NCI-H2196 treated with DMSO at 0.1 percent for 48 hours (cell line): ENCODE results near the gene TMEM186.
"Not testable (repeated sequence)": the region's sequence is repeated elsewhere in the genome, so short reads cannot be mapped to it uniquely, and the experiment has no call there.

Experiments
- DNase-seq: peaks from one replicate; lab custom pipeline; 2025; ENCODE audit not compliant: unreplicated experiment; lab: John Stamatoyannopoulos, UW

The TMEM186 gene, protein sequence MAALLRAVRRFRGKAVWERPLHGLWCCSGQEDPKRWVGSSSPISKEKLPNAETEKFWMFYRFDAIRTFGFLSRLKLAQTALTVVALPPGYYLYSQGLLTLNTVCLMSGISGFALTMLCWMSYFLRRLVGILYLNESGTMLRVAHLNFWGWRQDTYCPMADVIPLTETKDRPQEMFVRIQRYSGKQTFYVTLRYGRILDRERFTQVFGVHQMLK

DNA sequence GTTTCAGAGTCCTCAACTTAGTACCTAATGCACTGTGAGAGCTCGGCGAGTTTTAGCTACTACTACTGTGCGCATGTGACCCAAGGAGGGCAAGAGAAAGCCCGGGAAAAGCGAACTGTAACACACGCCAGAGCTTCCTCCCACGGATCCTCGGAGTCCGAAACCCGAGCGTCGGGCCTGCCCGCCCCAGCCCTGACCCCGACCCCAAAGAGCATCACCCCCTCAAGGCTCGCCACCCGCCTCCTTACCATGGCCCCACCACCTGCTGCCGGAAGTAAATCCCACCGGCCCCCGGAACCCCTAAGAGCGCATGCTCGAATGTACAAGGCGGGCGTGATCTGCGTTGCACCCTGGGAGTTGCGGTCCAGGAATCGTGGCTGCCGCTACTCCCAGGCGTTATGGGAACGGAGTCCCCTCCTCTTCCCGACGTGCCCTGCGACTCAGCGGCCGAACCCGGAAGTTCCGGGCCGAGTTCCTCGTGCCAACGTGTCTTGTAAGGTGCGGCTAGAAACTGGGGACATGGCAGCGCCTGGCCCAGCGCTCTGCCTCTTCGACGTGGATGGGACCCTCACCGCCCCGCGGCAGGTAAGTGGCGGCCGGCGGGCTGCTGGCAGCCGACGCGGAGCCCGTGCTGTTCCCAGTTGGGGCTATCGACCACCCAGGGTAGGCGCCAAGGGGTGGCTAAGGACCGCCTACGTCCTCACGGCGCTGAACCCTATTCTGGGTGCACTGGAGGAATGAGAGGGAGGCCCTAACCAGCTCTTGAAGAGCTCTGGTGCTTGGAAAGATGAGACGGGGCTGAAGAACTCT lies at the start of gene TMEM186, which contains the start of gene PMM2:
TMEM186 (minus strand) TSS at position 276 of the 810 bp plus-strand sequence; CDS start at position 251, 25 bp downstream.
PMM2 (plus strand) TSS at position 476 of the 810 bp plus-strand sequence; CDS start at position 520, 44 bp downstream.
- peak; percentile 90 for DNase-seq

GRCh38 chr16:8847145-8847544 lies 49.7 kb upstream of the TMEM186 start:
- DNase-seq: no peak

DNA sequence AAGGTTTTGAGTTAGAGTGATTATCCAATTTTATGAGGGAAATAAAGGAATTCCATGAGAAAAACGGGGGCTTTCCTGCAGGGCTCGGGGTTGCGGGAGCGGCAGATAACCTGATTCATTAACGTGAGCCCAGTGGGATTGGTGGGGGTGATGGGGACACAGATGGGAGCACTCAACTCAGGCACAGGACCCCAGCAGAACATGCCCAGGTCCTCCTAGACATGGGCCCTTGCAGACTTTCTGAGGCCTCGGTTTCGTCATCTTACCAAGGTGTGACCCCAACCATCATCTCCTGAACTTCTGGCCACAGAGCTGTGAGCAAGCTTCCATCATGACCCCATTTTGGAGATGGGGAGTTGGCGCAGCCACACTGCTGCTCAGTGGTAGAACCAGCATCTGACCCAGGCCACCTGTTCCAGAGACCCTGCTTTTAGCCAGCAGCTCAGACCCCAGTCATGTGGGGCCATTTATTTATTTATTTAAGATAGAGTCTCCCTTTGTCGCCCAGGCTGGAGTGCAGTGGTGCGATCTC lies 49.0 kb upstream of the TMEM186 start:
- no peak for DNase-seq

GRCh38 chr16:8845699-8846298 lies 48.4 kb upstream of the TMEM186 start:
- no peak for DNase-seq

DNA sequence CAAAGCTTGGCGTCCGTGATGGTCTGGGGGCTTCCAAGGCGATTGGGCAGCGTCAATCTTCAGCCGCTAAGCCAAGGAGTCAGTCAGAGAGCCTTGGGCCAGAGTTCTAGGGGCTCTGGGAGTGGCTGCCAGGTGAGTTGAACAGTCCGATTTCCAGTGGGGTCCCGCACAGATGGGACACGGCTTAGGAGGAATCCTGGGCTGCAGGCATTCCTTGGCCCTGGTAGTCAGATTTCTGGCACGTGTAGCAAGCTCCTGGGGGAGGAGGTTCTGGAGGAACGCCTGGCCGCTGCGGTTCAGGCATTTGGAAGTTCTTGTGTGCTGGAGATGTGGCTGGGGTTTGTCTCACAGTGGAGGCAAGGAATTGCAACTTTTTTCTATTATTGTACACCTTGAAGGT lies 45.9 kb upstream of the TMEM186 start:
- not testable (repeated sequence) for DNase-seq

- DNase-seq: not testable (repeated sequence)
Observed at GRCh38 chr16:8842016-8842415, 44.6 kb upstream of the TMEM186 start.

DNA sequence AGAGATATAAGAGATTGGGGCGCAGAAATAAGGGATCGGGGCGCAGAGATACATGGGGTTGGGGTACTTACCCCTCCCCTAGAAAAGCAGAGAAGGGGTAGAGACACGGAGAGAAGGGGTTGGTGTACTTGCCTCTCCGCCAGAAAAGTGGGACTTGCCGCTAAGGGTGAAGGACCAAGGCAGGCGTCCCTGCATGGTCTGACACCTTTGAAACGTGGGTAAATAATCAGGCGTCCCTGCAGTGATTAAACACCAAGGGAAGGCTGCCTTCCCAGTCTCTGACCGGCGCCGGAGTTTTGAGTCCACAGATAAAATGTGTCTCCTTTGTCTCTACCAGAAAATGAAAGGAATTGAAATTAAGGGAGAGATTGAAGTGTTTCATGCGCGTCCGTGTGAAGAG lies 40.2 kb upstream of the TMEM186 start:
- not testable (repeated sequence) for DNase-seq

- not testable (repeated sequence) for DNase-seq
Observed at GRCh38 chr16:8836797-8837196, 39.4 kb upstream of the TMEM186 start.

- no peak for DNase-seq
Observed at GRCh38 chr16:8832717-8833105, 35.3 kb upstream of the TMEM186 start.

GRCh38 chr16:8831871-8832716 lies 34.7 kb upstream of the TMEM186 start:
- no peak for DNase-seq

DNA sequence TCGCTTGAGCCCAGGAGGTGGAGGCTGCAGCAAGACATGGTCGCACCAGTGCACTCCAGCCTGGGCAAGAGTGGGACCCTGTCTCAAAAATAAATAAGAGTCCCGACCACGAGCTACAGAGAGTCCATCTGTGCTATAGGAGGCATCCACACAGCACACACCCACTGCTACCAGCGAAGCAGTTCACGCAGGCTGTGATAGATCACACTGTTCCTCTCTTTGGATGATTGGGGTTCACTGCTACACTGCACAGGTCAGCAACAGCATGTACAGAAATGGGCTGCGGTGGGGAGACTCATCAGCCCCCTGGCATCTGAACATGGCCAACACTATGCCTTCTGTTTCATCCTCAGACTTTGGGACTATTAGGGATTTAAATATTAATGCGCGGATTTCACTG lies 34.0 kb upstream of the TMEM186 start:
- DNase-seq: no peak

DNA sequence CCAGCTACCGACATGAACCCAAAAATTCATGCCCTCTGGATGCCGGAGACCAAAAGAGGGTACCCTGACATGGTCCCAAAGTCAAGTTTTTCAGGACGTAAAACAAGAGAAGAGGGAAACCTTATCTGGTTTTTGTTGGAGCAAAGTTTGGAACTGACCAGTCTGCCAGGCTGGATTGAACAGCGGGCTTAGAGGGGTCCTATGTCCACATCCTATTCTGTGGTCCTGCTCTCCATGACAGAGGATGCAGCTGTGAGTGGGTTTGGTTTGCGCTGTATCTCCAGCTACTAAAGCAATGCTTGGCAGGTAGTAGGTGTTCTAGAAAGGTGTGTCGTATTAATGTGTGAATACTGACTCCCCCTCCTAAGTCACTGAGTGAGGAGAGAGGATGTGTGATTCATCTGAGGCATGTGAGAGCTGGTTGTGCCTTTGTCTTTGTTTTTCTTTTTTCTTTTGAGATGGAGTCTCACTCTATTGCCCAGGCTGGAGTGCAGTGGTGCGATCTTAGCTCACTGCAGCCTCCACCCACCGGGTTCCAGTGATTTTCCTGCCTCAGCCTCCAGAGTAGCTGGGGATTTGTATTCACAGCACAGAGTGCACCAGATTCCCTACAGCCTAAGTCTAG lies 31.2 kb upstream of the TMEM186 start:
- no peak for DNase-seq

- no peak for DNase-seq
Observed at GRCh38 chr16:8826278-8826879, 28.9 kb upstream of the TMEM186 start.

GRCh38 chr16:8822403-8822802 lies 25.0 kb upstream of the TMEM186 start:
- no peak for DNase-seq

DNA sequence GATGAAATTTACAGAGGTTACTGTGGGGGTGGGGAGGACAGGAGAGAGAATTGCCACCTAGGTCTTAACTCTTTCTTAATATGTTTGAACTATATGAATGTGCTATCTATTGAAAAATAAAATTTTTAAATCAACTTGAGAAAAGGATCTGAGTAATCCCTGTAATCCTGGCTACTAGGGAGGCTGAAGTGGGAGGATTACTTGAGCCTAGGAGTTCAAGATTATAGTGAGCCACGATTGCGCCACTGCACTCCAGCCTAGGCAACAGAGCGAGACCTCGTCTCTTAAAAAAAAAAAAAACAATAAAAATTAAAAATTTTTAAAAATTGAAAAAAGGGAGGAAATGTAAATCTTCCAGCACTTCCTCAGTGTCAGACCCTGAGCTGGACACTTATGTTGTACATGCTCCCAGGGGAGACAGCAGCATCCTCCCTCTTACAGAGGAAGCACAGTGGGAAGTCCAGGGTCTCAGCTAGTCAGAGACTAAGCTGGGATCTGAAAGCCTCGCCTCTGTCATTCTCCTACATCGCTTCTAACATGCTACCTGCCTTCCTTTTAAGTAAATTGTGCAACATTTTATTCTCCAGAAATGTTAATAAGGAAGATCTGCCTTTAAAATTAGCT lies 22.1 kb upstream of the TMEM186 start:
- no peak for DNase-seq

- no peak for DNase-seq
Observed at GRCh38 chr16:8818504-8819270, 21.2 kb upstream of the TMEM186 start.

DNA sequence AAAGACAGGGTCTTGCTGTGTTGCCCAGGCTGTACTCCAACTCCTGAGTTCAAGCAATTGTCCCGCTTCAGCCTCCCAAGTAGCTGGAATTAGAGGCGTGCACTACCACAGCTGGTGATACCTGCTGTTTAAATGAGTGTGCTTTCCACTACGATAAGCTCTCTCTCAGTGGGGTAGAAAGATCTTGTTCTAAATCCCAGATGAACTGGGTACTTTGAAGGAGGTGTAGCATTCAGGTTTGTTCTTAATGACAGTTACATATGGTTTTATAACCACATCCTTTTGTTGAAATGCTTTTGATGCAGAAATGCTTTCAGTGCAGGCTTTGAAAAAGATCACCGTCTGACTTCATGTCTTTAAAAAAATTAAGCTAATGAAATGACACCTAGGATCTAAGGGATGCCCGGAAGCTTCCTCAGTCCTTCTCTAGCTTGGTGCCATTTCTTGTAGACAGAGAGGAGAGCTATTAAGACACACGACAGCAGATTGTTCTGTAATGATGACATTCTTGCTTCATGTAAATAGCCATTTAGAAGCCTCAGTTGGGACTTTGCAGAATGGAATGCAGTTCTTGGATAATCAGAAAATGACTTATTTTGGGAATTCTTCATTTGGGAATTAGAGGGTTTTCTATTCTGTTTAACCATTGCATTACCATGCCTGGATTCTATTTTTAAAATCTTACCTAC lies 19.7 kb upstream of the TMEM186 start:
- DNase-seq: no peak
